Stimulated activated CD4-positive, alpha-beta T cell treated with anti-CD3 and anti-CD28 coated beads, Interleukin-12 subunit alpha, Interleukin-12 subunit beta, amount 100 ng/mL, for 24 hours (primary cell): ENCODE results near the gene DUXA.

Experiments used
- DNase-seq, 2 experiments: peaks; one replicate each; pipeline ENCODE4 v3.0.0-alpha.2; 2020; ENCODE audit warnings: low read depth in 2 of 2

The DUXA gene

GRCh38 chr19:57105976-57106721, 61.1 kb downstream of the DUXA start:
- no peak for DNase-seq
